LHCN-M2 (cell line): ENCODE measurements around the gene CTNNA1. TPM values are rescaled to one million over a fixed set of nuclear protein-coding genes. Genes with fewer than 3 reads are reported as not detected.
"Not testable (repeated sequence)": the region's sequence is repeated elsewhere in the genome, so short reads cannot be mapped to it uniquely, and the experiment has no call there.

Experiments used
- DNase-seq: peaks from one replicate; pipeline ENCODE4 v3.0.0-alpha.2; 2012; ENCODE audit warnings: low read depth
- total RNA-seq: library from RNA; depleted of rRNA; stranded (reverse); fragments of >200 nt; gene quantifications from 2 replicates; pipeline ENCODE4 v1.2.3, GENCODE V29; 2014

CTNNA1 gene
- total RNA-seq, 1 experiment from 2014 or later: 232 TPM

GRCh38 chr5:138760448-138761110 lies 7.4 kb downstream of the CTNNA1 start:
- DNase-seq: no peak

- not testable (repeated sequence) for DNase-seq
Observed at GRCh38 chr5:138761115-138761514, 7.9 kb downstream of the CTNNA1 start.

- not testable (repeated sequence) for DNase-seq
Observed at GRCh38 chr5:138761670-138762069, 8.4 kb downstream of the CTNNA1 start.

GRCh38 chr5:138762110-138762509 lies 8.9 kb downstream of the CTNNA1 start:
- no peak for DNase-seq

- no peak for DNase-seq
Observed at GRCh38 chr5:138763037-138763778, 10.0 kb downstream of the CTNNA1 start.

- no peak for DNase-seq
Observed at GRCh38 chr5:138770291-138770690, 17.1 kb downstream of the CTNNA1 start.

GRCh38 chr5:138770977-138771376 lies 17.8 kb downstream of the CTNNA1 start:
- DNase-seq: no peak

GRCh38 chr5:138772986-138773594 lies 19.9 kb downstream of the CTNNA1 start:
- no peak for DNase-seq

GRCh38 chr5:138773624-138774023 lies 20.4 kb downstream of the CTNNA1 start:
- DNase-seq: not testable (repeated sequence)

GRCh38 chr5:138775034-138775433 lies 21.8 kb downstream of the CTNNA1 start:
- DNase-seq: no peak

GRCh38 chr5:138778234-138778633 lies 25.0 kb downstream of the CTNNA1 start:
- DNase-seq: no peak

- DNase-seq: no peak
Observed at GRCh38 chr5:138783976-138784375, 30.8 kb downstream of the CTNNA1 start.

GRCh38 chr5:138784590-138784989 lies 31.4 kb downstream of the CTNNA1 start:
- DNase-seq: no peak

- peak; percentile 55 for DNase-seq
Observed at GRCh38 chr5:138789771-138790242, 36.6 kb downstream of the CTNNA1 start.

GRCh38 chr5:138790684-138791083 lies 37.5 kb downstream of the CTNNA1 start:
- DNase-seq: peak; percentile 25

GRCh38 chr5:138792195-138792790 lies 39.1 kb downstream of the CTNNA1 start:
- DNase-seq: no peak

- DNase-seq: no peak
Observed at GRCh38 chr5:138793575-138793974, 40.4 kb downstream of the CTNNA1 start.

- DNase-seq: no peak
Observed at GRCh38 chr5:138803285-138803684, 50.1 kb downstream of the CTNNA1 start.

- DNase-seq: no peak
Observed at GRCh38 chr5:138803935-138804334, 50.7 kb downstream of the CTNNA1 start.

- no peak for DNase-seq
Observed at GRCh38 chr5:138805096-138805495, 51.9 kb downstream of the CTNNA1 start.

- DNase-seq: no peak
Observed at GRCh38 chr5:138807182-138807581, 54.0 kb downstream of the CTNNA1 start.

GRCh38 chr5:138809391-138809790 lies 56.2 kb downstream of the CTNNA1 start:
- no peak for DNase-seq
